ENCODE results near the gene COLQ.

DNA sequence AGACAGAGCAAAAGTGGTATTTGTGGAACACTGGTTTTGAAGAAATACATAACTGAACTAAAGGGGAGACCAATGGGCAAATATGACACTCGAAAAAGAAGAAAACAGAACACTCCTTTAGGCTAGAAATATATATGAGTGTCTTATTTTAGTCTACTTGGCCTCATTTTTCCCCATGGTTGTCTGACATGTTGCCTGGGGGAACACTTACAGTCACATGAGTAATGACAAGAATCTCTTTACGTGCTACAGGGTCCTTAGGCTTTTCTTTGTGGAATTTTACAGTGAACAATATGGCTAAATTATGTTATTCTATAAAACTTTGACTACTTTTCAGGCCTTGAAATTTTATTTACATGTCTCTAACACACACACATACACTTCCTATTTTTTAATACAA is 111.7 kb downstream of the COLQ start:
- TF ChIP-seq CTCF (IDR thresholded peaks at IDR 0.05) (no peak), POLR2A (IDR thresholded peaks at IDR 0.05) (no peak)

Measured in lower leg skin (tissue), 3 donors.